Measurements from ENCODE around the gene PLCB2.

DNA sequence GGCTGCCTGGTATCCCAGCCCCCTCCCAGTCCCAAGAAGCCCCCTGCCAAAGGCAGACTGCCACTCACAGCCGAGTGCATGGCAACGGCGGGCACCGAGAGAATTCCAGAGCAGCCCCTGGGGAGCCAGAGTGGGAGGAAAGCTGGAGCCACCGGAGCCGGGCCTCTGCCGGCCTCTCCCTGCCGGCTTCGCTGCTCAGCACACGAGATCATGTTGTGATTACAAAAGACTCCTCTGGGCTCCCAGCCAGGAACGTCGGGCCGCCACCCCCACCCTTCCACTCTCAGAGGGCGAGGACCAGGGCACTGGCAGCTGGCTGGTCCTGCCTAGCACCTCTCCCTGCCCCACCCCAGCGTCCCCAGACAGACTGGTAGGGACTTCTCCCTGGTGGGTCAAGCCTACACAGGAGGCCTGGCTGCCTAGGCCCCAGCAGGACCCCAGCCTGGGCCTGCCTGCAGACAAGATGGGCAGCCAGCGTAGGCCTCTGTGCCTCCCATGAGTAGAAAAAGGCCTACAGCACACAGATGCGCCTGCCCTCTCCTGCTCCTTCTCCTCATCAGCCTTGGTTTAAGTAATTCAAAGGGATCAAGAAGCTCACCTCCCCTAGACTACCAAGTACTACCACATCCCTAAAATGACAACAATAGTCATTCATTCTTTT lies 33.1 kb upstream of the PLCB2 start, which contains the start of gene CCDC9B:
- TF ChIP-seq POLR2A (IDR thresholded peaks at IDR 0.05), result peak in 1 of 2 donors; percentile 93
- TF ChIP-seq, protein P1, sequence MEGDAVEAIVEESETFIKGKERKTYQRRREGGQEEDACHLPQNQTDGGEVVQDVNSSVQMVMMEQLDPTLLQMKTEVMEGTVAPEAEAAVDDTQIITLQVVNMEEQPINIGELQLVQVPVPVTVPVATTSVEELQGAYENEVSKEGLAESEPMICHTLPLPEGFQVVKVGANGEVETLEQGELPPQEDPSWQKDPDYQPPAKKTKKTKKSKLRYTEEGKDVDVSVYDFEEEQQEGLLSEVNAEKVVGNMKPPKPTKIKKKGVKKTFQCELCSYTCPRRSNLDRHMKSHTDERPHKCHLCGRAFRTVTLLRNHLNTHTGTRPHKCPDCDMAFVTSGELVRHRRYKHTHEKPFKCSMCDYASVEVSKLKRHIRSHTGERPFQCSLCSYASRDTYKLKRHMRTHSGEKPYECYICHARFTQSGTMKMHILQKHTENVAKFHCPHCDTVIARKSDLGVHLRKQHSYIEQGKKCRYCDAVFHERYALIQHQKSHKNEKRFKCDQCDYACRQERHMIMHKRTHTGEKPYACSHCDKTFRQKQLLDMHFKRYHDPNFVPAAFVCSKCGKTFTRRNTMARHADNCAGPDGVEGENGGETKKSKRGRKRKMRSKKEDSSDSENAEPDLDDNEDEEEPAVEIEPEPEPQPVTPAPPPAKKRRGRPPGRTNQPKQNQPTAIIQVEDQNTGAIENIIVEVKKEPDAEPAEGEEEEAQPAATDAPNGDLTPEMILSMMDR (IDR thresholded peaks at IDR 0.05), result no peak

All from thyroid gland (tissue), 4 donors.